HEK293 (cell line): Measurements from ENCODE around the gene GRB2.

Experiments used
- GFI1B ChIP-seq: fragments of 450-650 bp; formaldehyde crosslinking; IDR thresholded peaks from 2 replicates; pipeline ENCODE4 v1.5.1; 2016; ENCODE audit warnings: missing biosample characterization, missing genetic modification characterization
- GLI4 ChIP-seq: fragments of 450-650 bp; formaldehyde crosslinking; IDR thresholded peaks from 2 replicates; pipeline ENCODE4 v1.5.1; 2016; ENCODE audit warnings: missing biosample characterization, missing genetic modification characterization
- HIC1 ChIP-seq: fragments of 450-650 bp; formaldehyde crosslinking; IDR thresholded peaks from 2 replicates; pipeline ENCODE4 v1.5.1; 2016; ENCODE audit warnings: missing biosample characterization, missing genetic modification characterization
- KLF16 ChIP-seq: fragments of 450-650 bp; formaldehyde crosslinking; IDR thresholded peaks from 2 replicates; pipeline ENCODE4 v1.5.1; 2017; ENCODE audit warnings: missing biosample characterization, missing genetic modification characterization
- KLF17 ChIP-seq: fragments of 450-650 bp; formaldehyde crosslinking; IDR thresholded peaks from 2 replicates; pipeline ENCODE4 v1.5.1; 2016; ENCODE audit warnings: missing biosample characterization, missing genetic modification characterization
- SP7 ChIP-seq: fragments of 450-650 bp; formaldehyde crosslinking; IDR thresholded peaks from 2 replicates; pipeline ENCODE4 v1.5.1; 2016; ENCODE audit warnings: missing biosample characterization, missing genetic modification characterization
- WT1 ChIP-seq: fragments of 450-650 bp; formaldehyde crosslinking; IDR thresholded peaks from 2 replicates; pipeline ENCODE4 v1.5.1; 2016; ENCODE audit warnings: missing biosample characterization, missing genetic modification characterization
- ZBTB20 ChIP-seq: fragments of 450-650 bp; formaldehyde crosslinking; IDR thresholded peaks from 2 replicates; pipeline ENCODE4 v1.5.1; 2016; ENCODE audit warnings: missing biosample characterization, missing genetic modification characterization
- ZBTB21 ChIP-seq: fragments of 450-650 bp; formaldehyde crosslinking; IDR thresholded peaks from 2 replicates; pipeline ENCODE4 v1.5.1; 2017; ENCODE audit warnings: missing biosample characterization, missing genetic modification characterization
- ZBTB7A ChIP-seq: fragments of 450-650 bp; formaldehyde crosslinking; IDR thresholded peaks from 2 replicates; pipeline ENCODE4 v1.5.1; 2016; ENCODE audit warnings: low read depth, missing biosample characterization, missing genetic modification characterization
- ZFHX2 ChIP-seq: fragments of 450-650 bp; formaldehyde crosslinking; conservative IDR thresholded peaks from 2 replicates; pipeline ENCODE4 v1.5.1; 2016; ENCODE audit warnings: missing biosample characterization, missing genetic modification characterization
- ZNF121 ChIP-seq: fragments of 450-650 bp; formaldehyde crosslinking; IDR thresholded peaks from 2 replicates; pipeline ENCODE4 v1.5.1; 2016; ENCODE audit warnings: missing biosample characterization, missing genetic modification characterization
- ZNF16 ChIP-seq: fragments of 450-650 bp; formaldehyde crosslinking; IDR thresholded peaks from 2 replicates; pipeline ENCODE4 v1.5.1; 2016; ENCODE audit warnings: low read depth, missing biosample characterization, missing genetic modification characterization
- ZNF24 ChIP-seq: fragments of 450-650 bp; formaldehyde crosslinking; IDR thresholded peaks from 2 replicates; pipeline ENCODE4 v1.5.1; 2016; ENCODE audit warnings: missing biosample characterization, missing genetic modification characterization
- ZNF280D ChIP-seq: fragments of 450-650 bp; formaldehyde crosslinking; IDR thresholded peaks from 2 replicates; pipeline ENCODE4 v1.5.1; 2016; ENCODE audit warnings: missing biosample characterization, missing genetic modification characterization
- ZNF292 ChIP-seq: fragments of 450-650 bp; formaldehyde crosslinking; IDR thresholded peaks from 2 replicates; pipeline ENCODE4 v1.5.1; 2016; ENCODE audit warnings: low read depth, missing biosample characterization, missing genetic modification characterization, borderline replicate concordance
- ZNF404 ChIP-seq: fragments of 450-650 bp; formaldehyde crosslinking; IDR thresholded peaks from 2 replicates; pipeline ENCODE4 v1.5.1; 2017; ENCODE audit warnings: missing biosample characterization, missing genetic modification characterization
- ZNF433 ChIP-seq: fragments of 450-650 bp; formaldehyde crosslinking; IDR thresholded peaks from 2 replicates; pipeline ENCODE4 v1.5.1; 2016; ENCODE audit warnings: missing biosample characterization, missing genetic modification characterization, low read depth
- ZNF510 ChIP-seq: fragments of 450-650 bp; formaldehyde crosslinking; IDR thresholded peaks from 2 replicates; pipeline ENCODE4 v1.5.1; 2018; ENCODE audit warnings: mild to moderate bottlenecking, missing genetic modification characterization, missing biosample characterization; ENCODE audit not compliant: insufficient replicate concordance
- ZNF558 ChIP-seq: fragments of 450-650 bp; formaldehyde crosslinking; IDR thresholded peaks from 2 replicates; pipeline ENCODE4 v1.5.1; 2016; ENCODE audit warnings: missing biosample characterization, missing genetic modification characterization
- ZNF600 ChIP-seq: fragments of 450-650 bp; formaldehyde crosslinking; IDR thresholded peaks from 2 replicates; pipeline ENCODE4 v1.5.1; 2016; ENCODE audit warnings: missing biosample characterization, missing genetic modification characterization
- ZNF629 ChIP-seq: fragments of 450-650 bp; formaldehyde crosslinking; IDR thresholded peaks from 2 replicates; pipeline ENCODE4 v1.5.1; 2017; ENCODE audit warnings: missing biosample characterization, missing genetic modification characterization
- ZNF639 ChIP-seq: fragments of 450-650 bp; formaldehyde crosslinking; IDR thresholded peaks from 2 replicates; pipeline ENCODE4 v1.5.1; 2016; ENCODE audit warnings: missing biosample characterization, missing genetic modification characterization
- ZNF654 ChIP-seq: fragments of 450-650 bp; formaldehyde crosslinking; IDR thresholded peaks from 2 replicates; pipeline ENCODE4 v1.5.1; 2016; ENCODE audit warnings: low read depth, missing biosample characterization, missing genetic modification characterization
- ZNF660 ChIP-seq: fragments of 450-650 bp; IDR thresholded peaks from 2 replicates; pipeline ENCODE4 v1.5.1; 2018; ENCODE audit warnings: missing biosample characterization, mild to moderate bottlenecking, missing genetic modification characterization
- ZNF785 ChIP-seq: fragments of 450-650 bp; formaldehyde crosslinking; IDR thresholded peaks from 2 replicates; pipeline ENCODE4 v1.5.1; 2016; ENCODE audit warnings: missing biosample characterization, missing genetic modification characterization
- ZNF792 ChIP-seq: fragments of 450-650 bp; formaldehyde crosslinking; IDR thresholded peaks from 2 replicates; pipeline ENCODE4 v1.5.1; 2016; ENCODE audit warnings: missing biosample characterization, missing genetic modification characterization
- ZNF837 ChIP-seq: fragments of 450-650 bp; formaldehyde crosslinking; IDR thresholded peaks from 2 replicates; pipeline ENCODE4 v1.5.1; 2016; ENCODE audit warnings: missing biosample characterization, missing genetic modification characterization
- TF ChIP-seq, protein P1 (sequence below): fragments of 450-650 bp; formaldehyde crosslinking; optimal IDR thresholded peaks from 2 replicates; pipeline ENCODE3; 2016; ENCODE audit warnings: missing biosample characterization, mild to moderate bottlenecking, missing genetic modification characterization
- TF ChIP-seq, protein P2 (sequence below): fragments of 450-650 bp; formaldehyde crosslinking; IDR thresholded peaks from 2 replicates; pipeline ENCODE4 v1.5.1; 2017; ENCODE audit warnings: missing biosample characterization, missing genetic modification characterization

GRB2 gene

DNA sequence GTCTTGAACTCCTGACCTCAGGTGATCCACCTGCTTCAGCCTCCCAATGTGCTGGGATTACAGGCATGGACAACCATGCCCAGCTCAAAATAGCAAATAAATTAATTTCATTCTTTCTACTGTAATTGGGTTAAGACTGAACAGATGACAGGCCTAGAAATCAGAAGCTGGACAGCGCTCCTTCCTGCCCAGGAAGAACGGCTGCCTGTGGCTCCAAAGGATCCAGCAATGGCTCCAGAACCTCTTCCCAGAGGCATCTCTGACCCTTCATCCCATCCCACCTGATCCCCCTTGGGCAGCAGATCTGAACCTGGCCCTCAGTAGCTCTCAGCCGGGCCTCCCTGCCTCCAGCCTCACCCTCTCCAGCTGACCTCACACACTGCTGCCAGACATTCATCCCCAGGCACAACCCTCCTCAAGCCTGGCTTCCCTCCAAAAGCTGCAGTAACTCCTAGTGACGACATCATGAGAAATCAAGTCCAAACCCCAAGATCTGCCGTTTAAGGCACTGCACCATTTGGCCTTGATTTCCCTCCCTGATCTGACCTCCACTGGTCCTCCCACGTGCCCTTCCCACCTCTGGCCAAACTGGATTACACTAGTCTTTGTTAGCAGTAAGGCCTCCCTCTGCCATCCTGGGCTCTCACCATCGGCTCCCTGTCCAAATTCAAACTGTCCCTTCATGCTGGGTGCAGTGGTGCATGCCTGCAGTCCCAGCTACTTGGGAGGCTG lies 131.3 kb downstream of the GRB2 start (continued):
- TF ChIP-seq, protein P1, sequence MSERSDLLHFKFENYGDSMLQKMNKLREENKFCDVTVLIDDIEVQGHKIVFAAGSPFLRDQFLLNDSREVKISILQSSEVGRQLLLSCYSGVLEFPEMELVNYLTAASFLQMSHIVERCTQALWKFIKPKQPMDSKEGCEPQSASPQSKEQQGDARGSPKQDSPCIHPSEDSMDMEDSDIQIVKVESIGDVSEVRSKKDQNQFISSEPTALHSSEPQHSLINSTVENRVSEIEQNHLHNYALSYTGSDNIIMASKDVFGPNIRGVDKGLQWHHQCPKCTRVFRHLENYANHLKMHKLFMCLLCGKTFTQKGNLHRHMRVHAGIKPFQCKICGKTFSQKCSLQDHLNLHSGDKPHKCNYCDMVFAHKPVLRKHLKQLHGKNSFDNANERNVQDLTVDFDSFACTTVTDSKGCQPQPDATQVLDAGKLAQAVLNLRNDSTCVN (tag by site-specific recombination): no peak
- peak; percentile 72; the same call in 1 of the 2 replicates for TF ChIP-seq ZNF660
- TF ChIP-seq ZNF24: peak; percentile 50; the same call in 1 of the 2 replicates
- TF ChIP-seq KLF17 (tag by site-specific recombination): peak; percentile 80; the same call in 1 of the 2 replicates
- no peak for TF ChIP-seq ZNF404 (tag by site-specific recombination)
- peak; percentile 53 for TF ChIP-seq KLF16 (tag by site-specific recombination)
- TF ChIP-seq, protein P2, sequence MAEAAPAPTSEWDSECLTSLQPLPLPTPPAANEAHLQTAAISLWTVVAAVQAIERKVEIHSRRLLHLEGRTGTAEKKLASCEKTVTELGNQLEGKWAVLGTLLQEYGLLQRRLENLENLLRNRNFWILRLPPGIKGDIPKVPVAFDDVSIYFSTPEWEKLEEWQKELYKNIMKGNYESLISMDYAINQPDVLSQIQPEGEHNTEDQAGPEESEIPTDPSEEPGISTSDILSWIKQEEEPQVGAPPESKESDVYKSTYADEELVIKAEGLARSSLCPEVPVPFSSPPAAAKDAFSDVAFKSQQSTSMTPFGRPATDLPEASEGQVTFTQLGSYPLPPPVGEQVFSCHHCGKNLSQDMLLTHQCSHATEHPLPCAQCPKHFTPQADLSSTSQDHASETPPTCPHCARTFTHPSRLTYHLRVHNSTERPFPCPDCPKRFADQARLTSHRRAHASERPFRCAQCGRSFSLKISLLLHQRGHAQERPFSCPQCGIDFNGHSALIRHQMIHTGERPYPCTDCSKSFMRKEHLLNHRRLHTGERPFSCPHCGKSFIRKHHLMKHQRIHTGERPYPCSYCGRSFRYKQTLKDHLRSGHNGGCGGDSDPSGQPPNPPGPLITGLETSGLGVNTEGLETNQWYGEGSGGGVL (tag by site-specific recombination): peak; percentile 57
- TF ChIP-seq GFI1B: no peak; the same call in 1 of the 2 replicates
- TF ChIP-seq ZNF292: no peak
- TF ChIP-seq ZNF837 (tag by site-specific recombination): no peak
- peak; percentile 83 for TF ChIP-seq ZBTB21
- no peak for TF ChIP-seq ZNF16
- TF ChIP-seq SP7 (tag by site-specific recombination): peak; percentile 71
- TF ChIP-seq ZNF600: peak; percentile 79
- no peak for TF ChIP-seq ZNF510 (tag by site-specific recombination)
- TF ChIP-seq ZFHX2 (tag by site-specific recombination): peak; percentile 62
- no peak for TF ChIP-seq ZNF639 (tag by site-specific recombination)
- TF ChIP-seq GLI4: no peak
- TF ChIP-seq HIC1 (tag by site-specific recombination): 0 out of 2 replicates have a peak, but pooled peaks have one; percentile 30
- 0 out of 2 replicates have a peak, but pooled peaks have one; percentile 63 for TF ChIP-seq ZNF280D (tag by site-specific recombination)
- 0 out of 2 replicates have a peak, but pooled peaks have one; percentile 54 for TF ChIP-seq ZBTB7A
- no peak for TF ChIP-seq ZNF785 (tag by site-specific recombination)
- peak; percentile 30; the same call in 1 of the 2 replicates for TF ChIP-seq ZBTB20
- no peak for TF ChIP-seq ZNF121
- peak; percentile 97 for TF ChIP-seq ZNF558
- TF ChIP-seq WT1: peak; percentile 43; the same call in 1 of the 2 replicates
- TF ChIP-seq ZNF654: no peak
- TF ChIP-seq ZNF629 (tag by site-specific recombination): peak; percentile 90
- TF ChIP-seq ZNF792 (tag by site-specific recombination): no peak
- TF ChIP-seq ZNF433 (tag by site-specific recombination): no peak
